ENCODE data around the gene CILP2.

Gene CILP2

GRCh38 chr19:19538061-19538784 lies at the start of gene CILP2:
CILP2 (plus strand) TSS chr19:19538265; CDS start chr19:19538350, 85 bp downstream.
- DNase-seq = no peak

- peak in 12 of 14 donors; percentile 4 to 74 (median 44) for DNase-seq
Measured at GRCh38 chr19:19488875-19489690, 49.0 kb upstream of the CILP2 start.

DNA sequence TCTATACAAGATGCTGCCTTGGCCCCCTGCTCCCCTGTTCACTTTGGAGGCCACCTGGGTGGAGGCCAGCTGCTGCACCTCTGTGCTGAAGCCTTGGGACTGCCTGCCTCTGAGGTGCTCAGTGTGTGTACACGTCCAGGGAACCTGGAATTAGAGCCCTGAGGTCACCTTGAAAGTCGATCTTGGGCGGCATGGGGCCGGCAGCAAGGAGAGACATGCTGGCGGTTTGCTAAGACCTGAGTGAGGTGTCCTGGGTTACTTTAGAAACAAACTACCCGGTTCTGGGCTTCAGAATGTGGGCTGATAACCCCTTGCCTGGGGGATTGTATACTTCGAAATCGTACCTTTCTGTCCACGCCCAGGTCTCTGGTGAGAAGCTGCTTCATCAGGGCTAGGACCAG lies 48.3 kb upstream of the CILP2 start:
- DNase-seq = no peak

- peak in 13 of 14 donors; percentile 15 to 78 (median 59) for DNase-seq
Measured at GRCh38 chr19:19490214-19490968, 47.7 kb upstream of the CILP2 start.

- no peak for DNase-seq
Measured at GRCh38 chr19:19491321-19492025, 46.6 kb upstream of the CILP2 start.

DNA sequence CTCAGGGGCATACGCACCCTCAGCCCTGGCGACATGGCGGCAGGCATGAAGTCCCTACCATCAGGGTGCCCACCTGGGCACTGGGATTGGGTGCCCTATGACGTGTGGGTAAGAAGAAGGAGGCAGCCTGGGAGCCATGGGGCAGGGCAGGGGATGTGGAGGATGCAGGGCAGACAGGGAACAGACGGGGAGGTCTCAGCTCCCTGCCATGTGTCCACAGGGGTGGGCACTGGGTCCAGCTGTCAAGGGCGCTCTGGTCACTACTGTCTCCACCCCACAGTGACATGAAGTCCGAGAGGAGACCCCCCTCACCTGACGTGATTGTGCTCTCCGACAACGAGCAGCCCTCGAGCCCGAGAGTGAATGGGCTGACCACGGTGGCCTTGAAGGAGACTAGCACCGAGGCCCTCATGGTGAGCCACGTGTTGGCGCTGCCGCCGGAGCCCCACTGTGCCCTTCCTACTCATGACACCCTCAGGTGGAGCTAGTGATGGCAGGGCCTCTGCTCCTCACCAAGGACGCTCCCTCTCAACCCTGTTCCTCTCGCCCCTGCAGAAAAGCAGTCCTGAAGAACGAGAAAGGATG lies 45.9 kb upstream of the CILP2 start:
- no peak for DNase-seq

DNA sequence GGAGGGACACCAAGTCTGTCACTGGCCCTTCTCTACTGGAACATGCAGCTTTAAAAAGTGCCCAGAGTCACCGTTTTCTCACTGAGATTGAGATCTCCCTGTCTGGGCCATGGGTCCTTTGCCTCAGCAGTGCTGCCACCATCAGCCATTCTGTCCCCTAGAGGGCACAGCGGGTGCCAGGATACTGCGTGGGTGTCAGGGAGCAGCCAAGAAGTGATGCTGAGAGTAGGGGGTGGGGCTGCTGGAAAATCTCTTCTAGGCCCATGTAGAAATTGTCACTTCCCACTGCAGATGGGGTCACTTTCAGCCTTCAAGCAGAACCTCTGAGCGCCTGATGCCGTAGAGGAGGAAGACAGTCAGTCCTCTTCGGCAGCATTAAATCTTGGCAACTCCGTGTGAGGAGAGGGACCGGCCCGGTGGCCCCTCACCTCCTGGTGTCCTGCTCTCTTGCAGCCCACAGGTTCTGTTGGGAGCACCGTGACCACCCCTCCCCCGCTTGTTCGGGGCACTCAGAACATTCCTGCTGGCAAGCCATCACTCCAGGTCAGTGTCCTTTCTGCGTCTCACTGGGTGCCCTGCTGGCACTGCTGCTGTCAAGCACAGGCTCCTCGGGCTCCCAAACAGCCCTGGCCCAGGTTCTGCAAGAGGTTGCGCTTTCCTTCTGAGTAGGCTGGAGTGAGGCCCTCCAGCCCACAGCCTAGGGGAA lies 44.1 kb upstream of the CILP2 start:
- DNase-seq = peak in 3 of 14 donors; percentile 8 to 60 (median 8)

- no peak for DNase-seq
Measured at GRCh38 chr19:19495614-19496603, 42.2 kb upstream of the CILP2 start.

- DNase-seq = no peak
Measured at GRCh38 chr19:19498255-19498991, 39.6 kb upstream of the CILP2 start.

GRCh38 chr19:19499272-19499995 lies 38.6 kb upstream of the CILP2 start:
- no peak for DNase-seq

DNA sequence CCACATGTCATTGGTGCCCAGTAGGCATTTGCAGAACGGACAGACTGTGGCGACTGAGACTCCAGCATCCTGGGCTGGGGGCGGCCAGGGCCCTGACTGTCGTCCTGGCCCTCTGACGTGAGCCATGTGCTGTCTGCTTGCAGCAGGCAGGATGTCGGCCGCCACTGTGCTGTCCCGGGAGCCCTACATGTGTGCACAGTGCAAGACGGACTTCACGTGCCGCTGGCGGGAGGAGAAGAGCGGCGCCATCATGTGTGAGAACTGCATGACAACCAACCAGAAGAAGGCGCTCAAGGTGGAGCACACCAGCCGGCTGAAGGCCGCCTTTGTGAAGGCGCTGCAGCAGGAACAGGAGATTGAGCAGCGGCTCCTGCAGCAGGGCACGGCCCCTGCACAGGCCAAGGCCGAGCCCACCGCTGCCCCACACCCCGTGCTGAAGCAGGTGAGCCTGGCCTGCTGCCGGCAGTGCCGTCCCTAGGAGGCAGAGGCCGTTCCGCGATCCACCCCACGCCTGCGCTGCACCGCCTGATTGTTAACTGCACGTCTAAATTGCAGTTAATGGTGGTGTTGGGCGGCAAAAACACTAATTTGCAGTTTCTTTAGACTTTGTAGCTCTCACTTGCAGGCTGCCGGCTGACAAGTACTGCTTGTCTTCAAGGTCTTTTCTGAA lies 37.0 kb upstream of the CILP2 start:
- DNase-seq = no peak

- DNase-seq = no peak
Measured at GRCh38 chr19:19501798-19502197, 36.3 kb upstream of the CILP2 start.

- no peak for DNase-seq
Measured at GRCh38 chr19:19502281-19502680, 35.8 kb upstream of the CILP2 start.

GRCh38 chr19:19502808-19503602 lies 35.1 kb upstream of the CILP2 start:
- DNase-seq = no peak

- no peak for DNase-seq
Measured at GRCh38 chr19:19504754-19505668, 33.1 kb upstream of the CILP2 start.
